Right lobe of liver (tissue), 4 donors: ENCODE measurements around the gene HNRNPA2B1.

Experiments
- POLR2A ChIP-seq: fragments of 450-650 bp; IDR thresholded peaks from one replicate; pipeline ENCODE4 v1.6.1; 2017; ENCODE audit warnings: antibody characterized with exemption, mild to moderate bottlenecking
- TF ChIP-seq, protein P1 (sequence below), 4 donors: fragments of 200-600 bp in 3 of 4; fragments of 450-650 bp in 1 of 4; IDR thresholded peaks; one replicate each; pipeline versions ENCODE4 v1.5.1 to v1.8.0; 2016 to 2022; ENCODE audit warnings: antibody characterized with exemption in 4 of 4, mild to moderate bottlenecking in 2 of 4
- donor health status: DM: no; HTN: no; CAD: no.
- donor health status: DM: no; HTN: no; CAD: no.
- donor health status: DM: no; HTN: yes; CAD: no.

DNA sequence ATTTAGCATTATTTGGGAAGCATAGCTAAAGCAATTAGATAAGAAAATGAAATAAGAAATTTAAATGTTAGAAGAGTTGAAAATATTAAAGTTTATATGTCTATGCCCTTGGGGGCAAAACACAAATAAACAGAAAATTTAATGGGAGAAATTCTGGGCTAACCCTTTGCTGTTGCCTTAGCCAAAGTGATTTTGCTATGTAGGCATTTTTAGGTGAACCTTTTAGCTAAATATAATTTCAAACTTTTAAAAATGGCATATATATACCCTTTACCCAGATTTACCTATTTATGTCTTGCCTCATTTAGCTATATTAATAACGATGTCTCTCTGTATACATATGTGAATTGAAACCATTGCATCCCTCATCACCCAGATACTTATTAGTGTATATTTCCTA, 28.5 kb downstream of the HNRNPA2B1 start:
- TF ChIP-seq, protein P1, sequence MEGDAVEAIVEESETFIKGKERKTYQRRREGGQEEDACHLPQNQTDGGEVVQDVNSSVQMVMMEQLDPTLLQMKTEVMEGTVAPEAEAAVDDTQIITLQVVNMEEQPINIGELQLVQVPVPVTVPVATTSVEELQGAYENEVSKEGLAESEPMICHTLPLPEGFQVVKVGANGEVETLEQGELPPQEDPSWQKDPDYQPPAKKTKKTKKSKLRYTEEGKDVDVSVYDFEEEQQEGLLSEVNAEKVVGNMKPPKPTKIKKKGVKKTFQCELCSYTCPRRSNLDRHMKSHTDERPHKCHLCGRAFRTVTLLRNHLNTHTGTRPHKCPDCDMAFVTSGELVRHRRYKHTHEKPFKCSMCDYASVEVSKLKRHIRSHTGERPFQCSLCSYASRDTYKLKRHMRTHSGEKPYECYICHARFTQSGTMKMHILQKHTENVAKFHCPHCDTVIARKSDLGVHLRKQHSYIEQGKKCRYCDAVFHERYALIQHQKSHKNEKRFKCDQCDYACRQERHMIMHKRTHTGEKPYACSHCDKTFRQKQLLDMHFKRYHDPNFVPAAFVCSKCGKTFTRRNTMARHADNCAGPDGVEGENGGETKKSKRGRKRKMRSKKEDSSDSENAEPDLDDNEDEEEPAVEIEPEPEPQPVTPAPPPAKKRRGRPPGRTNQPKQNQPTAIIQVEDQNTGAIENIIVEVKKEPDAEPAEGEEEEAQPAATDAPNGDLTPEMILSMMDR (IDR thresholded peaks at IDR 0.05): no peak
- no peak for TF ChIP-seq POLR2A
